Hepatocyte (in vitro differentiated cells): ENCODE measurements around the gene DISC1.

ENCODE experiments used
- CTCF ChIP-seq: fragments of 200-600 bp; sonication (generic); IDR thresholded peaks from 2 replicates; pipeline ENCODE4 v1.5.1; 2016; ENCODE audit warnings: antibody characterized with exemption, mild to moderate bottlenecking; ENCODE audit not compliant: poor library complexity
- EZH2 ChIP-seq: fragments of 200-600 bp; sonication (generic); IDR thresholded peaks from 2 replicates; pipeline ENCODE4 v1.6.1; 2016; ENCODE audit warnings: antibody characterized with exemption, mild to moderate bottlenecking, borderline replicate concordance
- EZH2phosphoT487 ChIP-seq: fragments of 200-600 bp; sonication (generic); IDR thresholded peaks from one replicate; pipeline ENCODE4 v1.6.1; 2018; ENCODE audit warnings: antibody characterized with exemption, mild to moderate bottlenecking, low read depth, moderate library complexity; ENCODE audit not compliant: unreplicated experiment, severe bottlenecking

GRCh38 chr1:231690059-231690458 is 63.5 kb downstream of the DISC1 start:
- TF ChIP-seq CTCF (no peak), EZH2 (no peak), EZH2phosphoT487 (no peak)
